ENCODE measurements around the gene HAGH.

Gene HAGH

GRCh38 chr16:1830213-1830612 is 3.6 kb upstream of the HAGH start:
- TF ChIP-seq TOX (CRISPR knock-in tag; IDR thresholded peaks at IDR 0.05; ENCODE audit: borderline replicate concordance) = no peak
- no peak for TF ChIP-seq ESRRG (CRISPR knock-in tag; IDR thresholded peaks at IDR 0.05)
- no peak for TF ChIP-seq PPARA (CRISPR knock-in tag; IDR thresholded peaks at IDR 0.05; ENCODE audit: borderline replicate concordance)
- no peak for TF ChIP-seq ZFP3 (CRISPR knock-in tag; IDR thresholded peaks at IDR 0.05)
- no peak for TF ChIP-seq ZNF70 (CRISPR knock-in tag; IDR thresholded peaks at IDR 0.05)
- TF ChIP-seq SNAI2 (CRISPR knock-in tag; IDR thresholded peaks at IDR 0.05) = no peak
- no peak for TF ChIP-seq CSRNP3 (CRISPR knock-in tag; IDR thresholded peaks at IDR 0.05)
- no peak for TF ChIP-seq CREB5 (CRISPR knock-in tag; IDR thresholded peaks at IDR 0.05; ENCODE audit: low read depth)
- TF ChIP-seq ZNF8 (CRISPR knock-in tag; IDR thresholded peaks at IDR 0.05) = no peak
- no peak for TF ChIP-seq GLIS3 (CRISPR knock-in tag; IDR thresholded peaks at IDR 0.05)
- TF ChIP-seq CSDC2 (CRISPR knock-in tag; IDR thresholded peaks at IDR 0.05) = no peak
- TF ChIP-seq ZFP30 (CRISPR knock-in tag; IDR thresholded peaks at IDR 0.05) = no peak
- TF ChIP-seq PATZ1 (CRISPR knock-in tag; IDR thresholded peaks at IDR 0.05; ENCODE audit: borderline replicate concordance) = no peak
- TF ChIP-seq BACH2 (CRISPR knock-in tag; IDR thresholded peaks at IDR 0.05; ENCODE audit: borderline replicate concordance) = no peak
- no peak for TF ChIP-seq ISL1 (CRISPR knock-in tag; IDR thresholded peaks at IDR 0.05)
- TF ChIP-seq TCF4 (CRISPR knock-in tag; IDR thresholded peaks at IDR 0.05; ENCODE audit: borderline replicate concordance) = no peak
- TF ChIP-seq RARB (CRISPR knock-in tag; IDR thresholded peaks at IDR 0.05) = no peak
- TF ChIP-seq TSHZ2 (CRISPR knock-in tag; IDR thresholded peaks at IDR 0.05) = no peak
- ATAC-seq = no peak

- ATAC-seq = no peak
- TF ChIP-seq POU6F1 (CRISPR knock-in tag; IDR thresholded peaks at IDR 0.05; ENCODE audit: borderline replicate concordance, low read depth) (no peak), ZNF565 (CRISPR knock-in tag; conservative IDR thresholded peaks at IDR 0.05; ENCODE audit: low read depth) (no peak), SNAI2 (CRISPR knock-in tag; IDR thresholded peaks at IDR 0.05) (no peak), RARB (CRISPR knock-in tag; IDR thresholded peaks at IDR 0.05) (no peak), PPARA (CRISPR knock-in tag; IDR thresholded peaks at IDR 0.05; ENCODE audit: borderline replicate concordance) (no peak), TSHZ2 (CRISPR knock-in tag; IDR thresholded peaks at IDR 0.05) (no peak), CSRNP3 (CRISPR knock-in tag; IDR thresholded peaks at IDR 0.05) (no peak), ESRRG (CRISPR knock-in tag; IDR thresholded peaks at IDR 0.05) (no peak)
These were observed 2.2 kb upstream of the HAGH start for GRCh38 chr16:1828645-1829410.
